ENCODE results near the gene TP73.

The TP73 gene

GRCh38 chr1:3652548-3653285, 401 bp downstream of the TP73 start:
- no peak for TF ChIP-seq CTCF (IDR thresholded peaks at IDR 0.05; ENCODE audit: unreplicated experiment in 3 of 3)
- Mint-ChIP-seq H3K27me3 (ENCODE audit: low read depth) (peaks cover 73% of the 10 kb centered on the region), H3K4me3 (peak overlapping the region in 2 of 3 experiments; percentile 19 to 36), H3K36me3 (ENCODE audit: low read depth) (no peaks in the 10 kb centered on the region), H3K27ac (no peak overlapping the region), H3K4me1 (peaks cover 16% of the 10 kb centered on the region), H3K9me3 (no peaks in the 10 kb centered on the region)

- no peaks in the 10 kb centered on the region for H3K9me3 Mint-ChIP-seq
- TF ChIP-seq CTCF (IDR thresholded peaks at IDR 0.05; ENCODE audit: unreplicated experiment in 3 of 3), result no peak
- H3K27ac Mint-ChIP-seq, result no peak overlapping the region
- peaks cover 13% of the 10 kb centered on the region for H3K4me1 Mint-ChIP-seq
- H3K27me3 Mint-ChIP-seq (ENCODE audit: low read depth), result peaks cover 78% of the 10 kb centered on the region
- H3K36me3 Mint-ChIP-seq (ENCODE audit: low read depth), result no peaks in the 10 kb centered on the region
- peak overlapping the region; percentile 19 to 60 (median 36) for H3K4me3 Mint-ChIP-seq
Measured at GRCh38 chr1:3653286-3653618, 936 bp downstream of the TP73 start.

DNA sequence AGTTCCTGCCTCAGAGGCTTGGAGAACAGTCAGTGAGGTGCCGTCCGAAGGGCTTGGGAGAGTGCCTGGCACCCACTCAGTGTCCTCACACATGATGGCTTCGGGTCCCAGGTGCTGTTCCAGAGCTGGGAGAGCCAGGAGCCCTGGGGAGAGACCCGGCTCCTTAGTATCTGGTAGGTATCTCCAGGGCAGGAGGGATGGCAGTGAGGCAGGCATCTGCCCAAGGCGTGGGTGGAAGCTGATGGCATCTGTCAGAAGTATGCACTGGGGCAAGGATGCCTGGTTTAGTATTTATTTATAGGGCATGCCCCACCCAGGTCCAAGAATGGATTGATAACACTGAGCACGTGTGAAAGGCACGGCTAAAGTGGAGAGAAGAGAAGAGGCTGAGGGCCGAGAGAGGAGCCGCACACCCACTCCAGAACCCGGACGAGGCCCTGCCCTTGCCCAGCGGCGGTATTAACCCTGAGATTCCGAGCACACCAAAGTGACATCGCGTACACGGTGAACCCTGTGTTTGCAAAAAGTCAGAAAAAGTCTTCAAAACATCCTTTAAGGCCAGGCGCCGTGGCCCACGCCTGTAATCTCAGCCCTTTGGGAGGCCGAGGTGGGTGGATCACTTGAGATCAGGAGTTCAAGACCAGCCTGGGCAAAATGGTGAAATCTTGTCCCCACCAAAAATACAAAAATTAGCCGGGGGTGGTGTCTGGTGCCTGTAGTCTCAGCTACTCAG, 2.4 kb downstream of the TP73 start:
- TF ChIP-seq CTCF (IDR thresholded peaks at IDR 0.05; ENCODE audit: unreplicated experiment in 3 of 3), result no peak
- Mint-ChIP-seq H3K27me3 (ENCODE audit: low read depth) (peaks cover 88% of the 10 kb centered on the region), H3K4me1 (peaks cover 7% of the 10 kb centered on the region), H3K9me3 (no peaks in the 10 kb centered on the region), H3K27ac (no peak overlapping the region), H3K36me3 (ENCODE audit: low read depth) (no peaks in the 10 kb centered on the region), H3K4me3 (peak overlapping the region in 1 of 3 experiments; percentile 30)

- H3K4me1 Mint-ChIP-seq, result no peaks in the 10 kb centered on the region
- H3K9me3 Mint-ChIP-seq, result no peaks in the 10 kb centered on the region
- no peaks in the 10 kb centered on the region for H3K36me3 Mint-ChIP-seq (ENCODE audit: low read depth)
- no peak for TF ChIP-seq CTCF (IDR thresholded peaks at IDR 0.05; ENCODE audit: unreplicated experiment in 3 of 3)
- H3K27ac Mint-ChIP-seq, result no peak overlapping the region
- no peak overlapping the region for H3K4me3 Mint-ChIP-seq
- H3K27me3 Mint-ChIP-seq (ENCODE audit: low read depth), result peaks cover 74% of the 10 kb centered on the region
Measured at GRCh38 chr1:3656450-3657095, 4.3 kb downstream of the TP73 start.

- Mint-ChIP-seq H3K36me3 (ENCODE audit: low read depth) (no peaks in the 10 kb centered on the region), H3K4me1 (no peaks in the 10 kb centered on the region), H3K27me3 (ENCODE audit: low read depth) (peaks cover 69% of the 10 kb centered on the region), H3K9me3 (no peaks in the 10 kb centered on the region), H3K4me3 (no peak overlapping the region), H3K27ac (no peak overlapping the region)
- TF ChIP-seq CTCF (IDR thresholded peaks at IDR 0.05; ENCODE audit: unreplicated experiment in 3 of 3), result no peak
Measured at GRCh38 chr1:3657096-3657475, 4.8 kb downstream of the TP73 start.

Data from nephron (organoid).